ENCODE results near the gene GABRR2.

DNA sequence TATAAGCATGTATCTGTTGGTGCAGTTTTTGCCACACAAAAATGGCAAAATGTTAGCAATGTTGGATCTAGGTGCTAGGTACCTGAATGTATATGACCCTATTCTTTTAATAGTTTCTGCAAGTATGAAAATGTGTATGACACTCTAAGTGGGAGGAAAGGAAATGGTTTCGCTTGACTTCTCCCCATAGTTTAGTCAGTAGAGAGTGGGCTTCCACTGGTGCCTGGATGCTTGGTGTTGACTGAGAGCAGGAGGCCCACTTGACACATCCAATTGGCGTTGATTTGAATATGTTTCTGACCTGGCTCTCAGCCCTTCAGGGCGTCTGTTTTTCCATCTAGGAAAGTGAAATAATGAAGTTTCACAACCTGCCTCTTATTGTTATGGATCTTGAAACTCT lies 56.2 kb downstream of the GABRR2 start:
- TF ChIP-seq PML (IDR thresholded peaks at IDR 0.05; ENCODE audit: low read length) = no peak
- no peak for TF ChIP-seq EGR1 (IDR thresholded peaks at IDR 0.05; ENCODE audit: borderline replicate concordance in 1 of 2, low read depth in 2 of 2, low read length in 2 of 2)
- no peak for TF ChIP-seq CEBPB (IDR thresholded peaks at IDR 0.05; ENCODE audit: borderline replicate concordance in 1 of 2, low read depth in 2 of 2, low read length in 2 of 2)
- no peak for TF ChIP-seq RFX5 (IDR thresholded peaks at IDR 0.05; ENCODE audit: low read depth, low read length)
- TF ChIP-seq, protein P1, sequence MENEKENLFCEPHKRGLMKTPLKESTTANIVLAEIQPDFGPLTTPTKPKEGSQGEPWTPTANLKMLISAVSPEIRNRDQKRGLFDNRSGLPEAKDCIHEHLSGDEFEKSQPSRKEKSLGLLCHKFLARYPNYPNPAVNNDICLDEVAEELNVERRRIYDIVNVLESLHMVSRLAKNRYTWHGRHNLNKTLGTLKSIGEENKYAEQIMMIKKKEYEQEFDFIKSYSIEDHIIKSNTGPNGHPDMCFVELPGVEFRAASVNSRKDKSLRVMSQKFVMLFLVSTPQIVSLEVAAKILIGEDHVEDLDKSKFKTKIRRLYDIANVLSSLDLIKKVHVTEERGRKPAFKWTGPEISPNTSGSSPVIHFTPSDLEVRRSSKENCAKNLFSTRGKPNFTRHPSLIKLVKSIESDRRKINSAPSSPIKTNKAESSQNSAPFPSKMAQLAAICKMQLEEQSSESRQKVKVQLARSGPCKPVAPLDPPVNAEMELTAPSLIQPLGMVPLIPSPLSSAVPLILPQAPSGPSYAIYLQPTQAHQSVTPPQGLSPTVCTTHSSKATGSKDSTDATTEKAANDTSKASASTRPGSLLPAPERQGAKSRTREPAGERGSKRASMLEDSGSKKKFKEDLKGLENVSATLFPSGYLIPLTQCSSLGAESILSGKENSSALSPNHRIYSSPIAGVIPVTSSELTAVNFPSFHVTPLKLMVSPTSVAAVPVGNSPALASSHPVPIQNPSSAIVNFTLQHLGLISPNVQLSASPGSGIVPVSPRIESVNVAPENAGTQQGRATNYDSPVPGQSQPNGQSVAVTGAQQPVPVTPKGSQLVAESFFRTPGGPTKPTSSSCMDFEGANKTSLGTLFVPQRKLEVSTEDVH (IDR thresholded peaks at IDR 0.05; ENCODE audit: low read depth, partially characterized antibody) = no peak
- no peak for TF ChIP-seq POLR2AphosphoS5 (IDR thresholded peaks at IDR 0.05; ENCODE audit: low read length)
- TF ChIP-seq, protein P2, sequence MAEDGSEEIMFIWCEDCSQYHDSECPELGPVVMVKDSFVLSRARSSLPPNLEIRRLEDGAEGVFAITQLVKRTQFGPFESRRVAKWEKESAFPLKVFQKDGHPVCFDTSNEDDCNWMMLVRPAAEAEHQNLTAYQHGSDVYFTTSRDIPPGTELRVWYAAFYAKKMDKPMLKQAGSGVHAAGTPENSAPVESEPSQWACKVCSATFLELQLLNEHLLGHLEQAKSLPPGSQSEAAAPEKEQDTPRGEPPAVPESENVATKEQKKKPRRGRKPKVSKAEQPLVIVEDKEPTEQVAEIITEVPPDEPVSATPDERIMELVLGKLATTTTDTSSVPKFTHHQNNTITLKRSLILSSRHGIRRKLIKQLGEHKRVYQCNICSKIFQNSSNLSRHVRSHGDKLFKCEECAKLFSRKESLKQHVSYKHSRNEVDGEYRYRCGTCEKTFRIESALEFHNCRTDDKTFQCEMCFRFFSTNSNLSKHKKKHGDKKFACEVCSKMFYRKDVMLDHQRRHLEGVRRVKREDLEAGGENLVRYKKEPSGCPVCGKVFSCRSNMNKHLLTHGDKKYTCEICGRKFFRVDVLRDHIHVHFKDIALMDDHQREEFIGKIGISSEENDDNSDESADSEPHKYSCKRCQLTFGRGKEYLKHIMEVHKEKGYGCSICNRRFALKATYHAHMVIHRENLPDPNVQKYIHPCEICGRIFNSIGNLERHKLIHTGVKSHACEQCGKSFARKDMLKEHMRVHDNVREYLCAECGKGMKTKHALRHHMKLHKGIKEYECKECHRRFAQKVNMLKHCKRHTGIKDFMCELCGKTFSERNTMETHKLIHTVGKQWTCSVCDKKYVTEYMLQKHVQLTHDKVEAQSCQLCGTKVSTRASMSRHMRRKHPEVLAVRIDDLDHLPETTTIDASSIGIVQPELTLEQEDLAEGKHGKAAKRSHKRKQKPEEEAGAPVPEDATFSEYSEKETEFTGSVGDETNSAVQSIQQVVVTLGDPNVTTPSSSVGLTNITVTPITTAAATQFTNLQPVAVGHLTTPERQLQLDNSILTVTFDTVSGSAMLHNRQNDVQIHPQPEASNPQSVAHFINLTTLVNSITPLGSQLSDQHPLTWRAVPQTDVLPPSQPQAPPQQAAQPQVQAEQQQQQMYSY (CRISPR knock-in tag; IDR thresholded peaks at IDR 0.05) = no peak
- TF ChIP-seq, protein P3, sequence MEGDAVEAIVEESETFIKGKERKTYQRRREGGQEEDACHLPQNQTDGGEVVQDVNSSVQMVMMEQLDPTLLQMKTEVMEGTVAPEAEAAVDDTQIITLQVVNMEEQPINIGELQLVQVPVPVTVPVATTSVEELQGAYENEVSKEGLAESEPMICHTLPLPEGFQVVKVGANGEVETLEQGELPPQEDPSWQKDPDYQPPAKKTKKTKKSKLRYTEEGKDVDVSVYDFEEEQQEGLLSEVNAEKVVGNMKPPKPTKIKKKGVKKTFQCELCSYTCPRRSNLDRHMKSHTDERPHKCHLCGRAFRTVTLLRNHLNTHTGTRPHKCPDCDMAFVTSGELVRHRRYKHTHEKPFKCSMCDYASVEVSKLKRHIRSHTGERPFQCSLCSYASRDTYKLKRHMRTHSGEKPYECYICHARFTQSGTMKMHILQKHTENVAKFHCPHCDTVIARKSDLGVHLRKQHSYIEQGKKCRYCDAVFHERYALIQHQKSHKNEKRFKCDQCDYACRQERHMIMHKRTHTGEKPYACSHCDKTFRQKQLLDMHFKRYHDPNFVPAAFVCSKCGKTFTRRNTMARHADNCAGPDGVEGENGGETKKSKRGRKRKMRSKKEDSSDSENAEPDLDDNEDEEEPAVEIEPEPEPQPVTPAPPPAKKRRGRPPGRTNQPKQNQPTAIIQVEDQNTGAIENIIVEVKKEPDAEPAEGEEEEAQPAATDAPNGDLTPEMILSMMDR (IDR thresholded peaks at IDR 0.05 in 2 of 3, conservative IDR thresholded peaks at IDR 0.05 in 1 of 3; ENCODE audit: control insufficient read depth in 2 of 3, extremely low read depth in 1 of 3, insufficient read depth in 1 of 3, low read depth in 3 of 3, low read length in 3 of 3) = no peak
- TF ChIP-seq KDM1A (IDR thresholded peaks at IDR 0.05; ENCODE audit: borderline replicate concordance) = no peak
- no peak for TF ChIP-seq CREB1 (IDR thresholded peaks at IDR 0.05; ENCODE audit: low read depth)
- no peak for TF ChIP-seq MXI1 (IDR thresholded peaks at IDR 0.05; ENCODE audit: low read depth, low read length)
- no peak for TF ChIP-seq YY1 (IDR thresholded peaks at IDR 0.05; ENCODE audit: low read depth, low read length)
